Hepatocyte (in vitro differentiated cells): Measurements from ENCODE around the gene EPC1. TPM values are rescaled to one million over a fixed set of nuclear protein-coding genes. Genes with fewer than 3 reads are reported as not detected.
"Not testable (repeated sequence)": the region's sequence is repeated elsewhere in the genome, so short reads cannot be mapped to it uniquely, and the experiment has no call there.

Experiments
- DNase-seq: peaks from one replicate; pipeline ENCODE4 v3.0.0-alpha.2; 2016; ENCODE audit warnings: low spot score
- H2AFZ ChIP-seq: fragments of 200-600 bp; sonication (generic); 2 replicates; pipeline ENCODE4 v1.6.0; 2016; ENCODE audit warnings: antibody characterized with exemption, mild to moderate bottlenecking
- H3K27ac ChIP-seq: fragments of 200-600 bp; sonication (generic); 2 replicates; pipeline ENCODE4 v1.5.1; 2016; ENCODE audit warnings: mild to moderate bottlenecking
- H3K27me3 ChIP-seq: fragments of 200-600 bp; sonication (generic); 2 replicates; pipeline ENCODE4 v1.6.1; 2016
- H3K36me3 ChIP-seq: fragments of 200-600 bp; sonication (generic); replicated peaks from 2 replicates; pipeline ENCODE4 v1.5.1; 2016; ENCODE audit warnings: low read depth; ENCODE audit not compliant: insufficient read depth
- H3K4me1 ChIP-seq: fragments of 200-600 bp; sonication (generic); 2 replicates; pipeline ENCODE4 v1.5.1; 2016; ENCODE audit warnings: mild to moderate bottlenecking, moderate library complexity; ENCODE audit not compliant: insufficient read depth
- H3K4me2 ChIP-seq: fragments of 200-600 bp; sonication (generic); 2 replicates; pipeline ENCODE4 v1.6.0; 2016
- H3K4me3 ChIP-seq: fragments of 200-600 bp; sonication (generic); 2 replicates; pipeline ENCODE4 v1.5.1; 2016; ENCODE audit warnings: mild to moderate bottlenecking
- H3K79me2 ChIP-seq: fragments of 200-600 bp; sonication (generic); 2 replicates; pipeline ENCODE4 v1.6.0; 2017; ENCODE audit warnings: mild to moderate bottlenecking
- H3K9me2 ChIP-seq: fragments of 200-600 bp; sonication (generic); replicated peaks from 2 replicates; pipeline ENCODE4 v1.6.0; 2017; ENCODE audit warnings: mild to moderate bottlenecking; ENCODE audit not compliant: insufficient read depth
- H3K9me3 ChIP-seq: fragments of 200-600 bp; sonication (generic); 2 replicates; pipeline ENCODE4 v1.5.1; 2016; ENCODE audit warnings: low read depth, mild to moderate bottlenecking
- H4K20me1 ChIP-seq: fragments of 200-600 bp; sonication (generic); 2 replicates; pipeline ENCODE4 v1.6.0; 2016; ENCODE audit warnings: mild to moderate bottlenecking; ENCODE audit not compliant: insufficient read depth, poor library complexity, severe bottlenecking
- CTCF ChIP-seq: fragments of 200-600 bp; sonication (generic); IDR thresholded peaks from 2 replicates; pipeline ENCODE4 v1.5.1; 2016; ENCODE audit warnings: antibody characterized with exemption, mild to moderate bottlenecking; ENCODE audit not compliant: poor library complexity
- EZH2 ChIP-seq: fragments of 200-600 bp; sonication (generic); IDR thresholded peaks from 2 replicates; pipeline ENCODE4 v1.6.1; 2016; ENCODE audit warnings: antibody characterized with exemption, mild to moderate bottlenecking, borderline replicate concordance
- EZH2phosphoT487 ChIP-seq: fragments of 200-600 bp; sonication (generic); IDR thresholded peaks from one replicate; pipeline ENCODE4 v1.6.1; 2018; ENCODE audit warnings: antibody characterized with exemption, mild to moderate bottlenecking, low read depth, moderate library complexity; ENCODE audit not compliant: unreplicated experiment, severe bottlenecking
- WGBS: methylation state at CpG from one replicate; pipeline ENCODE4 v1.1.6; 2016; ENCODE audit warnings: low lambda C conversion rate; ENCODE audit errors: missing lambda C conversion rate; 5-methylcytosine and 5-hydroxymethylcytosine counted together
- polyA plus RNA-seq: library from polyadenylated mRNA; unstranded; fragments of >200 nt; fragmentation: Nextera tagmentation; extraction: Ambion mirVana; gene quantifications from 2 replicates; pipeline ENCODE4 v1.2.1, GENCODE V29; 2016
- total RNA-seq: library from RNA; depleted of rRNA; stranded (reverse); fragments of >200 nt; gene quantifications from 2 replicates; pipeline ENCODE4 v1.2.3, GENCODE V29; 2014

EPC1 gene
- total and polyA plus RNA-seq, 2 experiments from 2014 or later: 19.4 to 36.3 TPM

DNA sequence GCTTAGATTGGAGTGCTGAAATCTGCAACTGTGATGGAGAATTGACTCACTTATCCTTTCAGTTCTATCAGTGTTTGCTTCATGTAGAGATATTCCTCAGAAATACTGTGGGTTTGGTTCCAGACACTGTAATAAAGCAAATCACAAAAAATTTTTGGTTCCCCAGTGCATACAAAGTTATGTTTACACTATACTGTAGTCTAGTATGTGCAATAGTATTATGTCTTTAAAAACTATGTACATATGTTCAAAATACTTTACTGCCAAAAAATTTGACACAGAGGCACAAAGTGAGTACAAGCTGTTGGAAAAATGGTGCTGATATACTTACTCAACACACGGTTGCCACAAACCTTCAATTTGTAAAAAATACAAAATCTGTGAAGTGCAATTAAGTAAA is 112.5 kb downstream of the EPC1 start:
- H3K4me1 ChIP-seq: no peaks in the 10 kb centered on the region
- WGBS: 97% methylated on average over 1 of the region's 1 CpG
- H3K4me2 ChIP-seq: no peak overlapping the region

GRCh38 chr10:32233375-32233774 is 113.6 kb downstream of the EPC1 start:
- not testable (repeated sequence) for H4K20me1 ChIP-seq, H3K9me2 ChIP-seq, H3K79me2 ChIP-seq, H3K4me1 ChIP-seq, H3K36me3 ChIP-seq, H3K4me2 ChIP-seq, H3K4me3 ChIP-seq, H2AFZ ChIP-seq, H3K27me3 ChIP-seq, H3K9me3 ChIP-seq, DNase-seq, H3K27ac ChIP-seq
- WGBS: 99% methylated on average over 18 of the region's 36 CpGs

More for the DNA sequence above, 112.5 kb downstream of the EPC1 start:
- H3K79me2 ChIP-seq: no peaks in the 10 kb centered on the region
- no peaks in the 10 kb centered on the region for H3K36me3 ChIP-seq
- no peaks in the 10 kb centered on the region for H3K9me3 ChIP-seq
- no peaks in the 10 kb centered on the region for H4K20me1 ChIP-seq
- no peaks in the 10 kb centered on the region for H3K9me2 ChIP-seq
- H2AFZ ChIP-seq: no peak overlapping the region
- H3K4me3 ChIP-seq: no peak overlapping the region
- H3K27ac ChIP-seq: no peak overlapping the region
- no peak for DNase-seq
- TF ChIP-seq CTCF: no peak
- no peak for TF ChIP-seq EZH2
- TF ChIP-seq EZH2phosphoT487: no peak
- H3K27me3 ChIP-seq: no peaks in the 10 kb centered on the region

- WGBS: 19% methylated on average over 1 of the region's 1 CpG
- H2AFZ ChIP-seq: no peak overlapping the region
Observed at GRCh38 chr10:32232378-32232777, 114.6 kb downstream of the EPC1 start.

DNA sequence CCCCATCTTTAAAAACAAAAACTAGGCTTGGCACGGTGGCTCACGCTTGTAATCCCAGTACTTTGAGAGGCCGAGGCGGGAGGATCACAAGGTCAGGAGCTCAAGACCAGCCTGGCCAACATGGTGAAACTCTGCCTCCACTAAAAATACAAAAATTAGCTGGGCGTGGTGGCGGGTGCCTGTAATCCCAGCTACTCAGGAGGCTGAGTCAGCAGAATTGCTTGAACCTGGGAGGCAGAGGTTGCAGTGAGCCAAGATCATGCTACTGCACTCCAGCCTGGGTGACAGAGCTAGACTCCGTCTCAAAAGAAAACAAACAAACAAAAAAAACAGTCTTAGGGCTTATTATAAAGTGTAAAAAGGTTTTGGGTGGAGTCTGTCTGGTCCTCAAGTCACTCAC is 117.2 kb downstream of the EPC1 start:
- not testable (repeated sequence) for H3K27me3 ChIP-seq, H3K27ac ChIP-seq, H3K9me2 ChIP-seq, H3K4me2 ChIP-seq, H3K79me2 ChIP-seq, H4K20me1 ChIP-seq, H3K4me1 ChIP-seq, H2AFZ ChIP-seq, H3K4me3 ChIP-seq, H3K36me3 ChIP-seq, DNase-seq, H3K9me3 ChIP-seq
- 88% methylated on average over 7 of the region's 7 CpGs for WGBS

More at GRCh38 chr10:32232378-32232777, 114.6 kb downstream of the EPC1 start:
- no peaks in the 10 kb centered on the region for H3K9me2 ChIP-seq
- peak overlapping the region; percentile 37 for H3K27ac ChIP-seq
- H3K4me2 ChIP-seq: no peak overlapping the region
- H3K4me1 ChIP-seq: no peaks in the 10 kb centered on the region
- TF ChIP-seq EZH2 (no peak), CTCF (no peak), EZH2phosphoT487 (no peak)
- DNase-seq: peak; percentile 17
- no peak overlapping the region for H3K4me3 ChIP-seq
- no peaks in the 10 kb centered on the region for H3K79me2 ChIP-seq
- no peaks in the 10 kb centered on the region for H3K36me3 ChIP-seq
- no peaks in the 10 kb centered on the region for H4K20me1 ChIP-seq
- no peaks in the 10 kb centered on the region for H3K9me3 ChIP-seq
- H3K27me3 ChIP-seq: no peaks in the 10 kb centered on the region
